ENCODE results near the gene VPS54. TPM values are rescaled to one million over a fixed set of nuclear protein-coding genes. Genes with fewer than 3 reads are reported as not detected.
A peak's percentile ranks its signal among the peaks of the same experiment; 100 is the strongest.

Gene VPS54
- total and polyA plus RNA-seq, 5 donors, result 8.5 to 14.8 (median 13.3) TPM

GRCh38 chr2:64023485-64024258 lies 4.4 kb upstream of the VPS54 start:
- DNase-seq, result no peak
- intact Hi-C loops (cut with DNase I), result no loop called here
- no peak for ATAC-seq
- no peak overlapping the region for H3K4me3 ChIP-seq (ENCODE audit: low read length)
- H3K27ac ChIP-seq (ENCODE audit: low read length), result no peak overlapping the region
- no peaks in the 10 kb centered on the region for H3K9me3 ChIP-seq (ENCODE audit: control insufficient read depth, low read length)
- peaks cover 4% of the 10 kb centered on the region for H3K4me1 ChIP-seq (ENCODE audit: control insufficient read depth, insufficient read depth, low read length)
- H3K27me3 ChIP-seq (ENCODE audit: control insufficient read depth, insufficient read depth), result no peaks in the 10 kb centered on the region
- WGBS, result 82% methylated on average over 4 of the region's 4 CpGs

GRCh38 chr2:64021578-64021977 lies 2.4 kb upstream of the VPS54 start:
- Histone ChIP-seq H3K4me3 (ENCODE audit: low read length) (no peak overlapping the region), H3K4me1 (ENCODE audit: control insufficient read depth, insufficient read depth, low read length) (peaks cover 5% of the 10 kb centered on the region), H3K9me3 (ENCODE audit: control insufficient read depth, low read length) (no peaks in the 10 kb centered on the region), H3K27ac (ENCODE audit: low read length) (no peak overlapping the region), H3K27me3 (ENCODE audit: control insufficient read depth, insufficient read depth) (no peaks in the 10 kb centered on the region)
- WGBS, result 17% methylated on average over 2 of the region's 2 CpGs
- ATAC-seq (no peak), DNase-seq (no peak)
- intact Hi-C loops (cut with DNase I), result no loop called here

- Histone ChIP-seq H3K27ac (ENCODE audit: low read length) (peak overlapping the region; percentile 99), H3K9me3 (ENCODE audit: control insufficient read depth, low read length) (no peaks in the 10 kb centered on the region), H3K27me3 (ENCODE audit: control insufficient read depth, insufficient read depth) (no peaks in the 10 kb centered on the region), H3K4me3 (ENCODE audit: low read length) (peak overlapping the region; percentile 96), H3K4me1 (ENCODE audit: control insufficient read depth, insufficient read depth, low read length) (peaks cover 5% of the 10 kb centered on the region)
- intact Hi-C loops (cut with DNase I), result no loop called here
- no peak for DNase-seq
- ATAC-seq, result no peak
Measured at GRCh38 chr2:64019975-64020528, 824 bp upstream of the VPS54 start.

GRCh38 chr2:64018701-64019082 lies 536 bp downstream of the VPS54 start:
- DNase-seq, result peak in 2 of 3 donors; percentile 69 to 81
- no peaks in the 10 kb centered on the region for H3K9me3 ChIP-seq (ENCODE audit: control insufficient read depth, low read length)
- H3K27me3 ChIP-seq (ENCODE audit: control insufficient read depth, insufficient read depth), result no peaks in the 10 kb centered on the region
- intact Hi-C loops (cut with DNase I), result no loop called here
- ATAC-seq, result peak; percentile 70 to 73
- H3K4me1 ChIP-seq (ENCODE audit: control insufficient read depth, insufficient read depth, low read length), result peaks cover 5% of the 10 kb centered on the region
- WGBS, result under 1% methylated on average over 38 of the region's 38 CpGs
- H3K4me3 ChIP-seq (ENCODE audit: low read length), result peak overlapping the region; percentile 96
- H3K27ac ChIP-seq (ENCODE audit: low read length), result peak overlapping the region; percentile 99

GRCh38 chr2:64017811-64018700 lies 1.2 kb downstream of the VPS54 start:
- intact Hi-C loops (cut with DNase I), result no loop called here
- Histone ChIP-seq H3K4me3 (ENCODE audit: low read length) (peak overlapping the region; percentile 96), H3K9me3 (ENCODE audit: control insufficient read depth, low read length) (no peaks in the 10 kb centered on the region), H3K4me1 (ENCODE audit: control insufficient read depth, insufficient read depth, low read length) (peaks cover 5% of the 10 kb centered on the region), H3K27me3 (ENCODE audit: control insufficient read depth, insufficient read depth) (no peaks in the 10 kb centered on the region), H3K27ac (ENCODE audit: low read length) (peak overlapping the region; percentile 99)
- WGBS, result 5% methylated on average over 22 of the region's 22 CpGs
- DNase-seq (peak in 2 of 3 donors; percentile 25 to 53), ATAC-seq (peak; percentile 34 to 39)

- H3K9me3 ChIP-seq (ENCODE audit: control insufficient read depth, low read length), result no peaks in the 10 kb centered on the region
- H3K4me1 ChIP-seq (ENCODE audit: control insufficient read depth, insufficient read depth, low read length), result peaks cover 5% of the 10 kb centered on the region
- no peak overlapping the region for H3K27ac ChIP-seq (ENCODE audit: low read length)
- WGBS, result 77% methylated on average over 3 of the region's 3 CpGs
- intact Hi-C loops (cut with DNase I), result no loop called here
- ATAC-seq (no peak), DNase-seq (no peak)
- no peaks in the 10 kb centered on the region for H3K27me3 ChIP-seq (ENCODE audit: control insufficient read depth, insufficient read depth)
- H3K4me3 ChIP-seq (ENCODE audit: low read length), result no peak overlapping the region
Measured at GRCh38 chr2:64015898-64016297, 3.3 kb downstream of the VPS54 start.

- Histone ChIP-seq H3K4me1 (ENCODE audit: control insufficient read depth, insufficient read depth, low read length) (peaks cover 5% of the 10 kb centered on the region), H3K27me3 (ENCODE audit: control insufficient read depth, insufficient read depth) (no peaks in the 10 kb centered on the region), H3K9me3 (ENCODE audit: control insufficient read depth, low read length) (no peaks in the 10 kb centered on the region), H3K4me3 (ENCODE audit: low read length) (peak overlapping the region; percentile 21), H3K27ac (ENCODE audit: low read length) (no peak overlapping the region)
- DNase-seq (no peak), ATAC-seq (no peak)
- WGBS, result 57% methylated on average over 5 of the region's 5 CpGs
- intact Hi-C loops (cut with DNase I), result no loop called here
Measured at GRCh38 chr2:64015391-64015790, 3.8 kb downstream of the VPS54 start.

- H3K4me3 ChIP-seq (ENCODE audit: low read length), result no peak overlapping the region
- H3K9me3 ChIP-seq (ENCODE audit: control insufficient read depth, low read length), result no peaks in the 10 kb centered on the region
- intact Hi-C loops (cut with DNase I), result no loop called here
- H3K27me3 ChIP-seq (ENCODE audit: control insufficient read depth, insufficient read depth), result no peaks in the 10 kb centered on the region
- WGBS, result 99% methylated on average over 1 of the region's 1 CpG
- ATAC-seq (no peak), DNase-seq (no peak)
- H3K27ac ChIP-seq (ENCODE audit: low read length), result no peak overlapping the region
- peaks cover 3% of the 10 kb centered on the region for H3K4me1 ChIP-seq (ENCODE audit: control insufficient read depth, insufficient read depth, low read length)
Measured at GRCh38 chr2:64014628-64015027, 4.6 kb downstream of the VPS54 start.

GRCh38 chr2:64013053-64013452 lies 6.2 kb downstream of the VPS54 start:
- H3K4me1 ChIP-seq (ENCODE audit: control insufficient read depth, insufficient read depth, low read length), result peaks cover 5% of the 10 kb centered on the region
- H3K27ac ChIP-seq (ENCODE audit: low read length), result no peak overlapping the region
- H3K27me3 ChIP-seq (ENCODE audit: control insufficient read depth, insufficient read depth), result no peaks in the 10 kb centered on the region
- no peaks in the 10 kb centered on the region for H3K9me3 ChIP-seq (ENCODE audit: control insufficient read depth, low read length)
- ATAC-seq (no peak), DNase-seq (no peak)
- intact Hi-C loops (cut with DNase I), result no loop called here
- 97% methylated on average over 2 of the region's 2 CpGs for WGBS
- H3K4me3 ChIP-seq (ENCODE audit: low read length), result no peak overlapping the region

- no peak overlapping the region for H3K27ac ChIP-seq (ENCODE audit: low read length)
- WGBS, result 51% methylated on average over 2 of the region's 2 CpGs
- no peaks in the 10 kb centered on the region for H3K27me3 ChIP-seq (ENCODE audit: control insufficient read depth, insufficient read depth)
- ATAC-seq, result no peak
- peaks cover 5% of the 10 kb centered on the region for H3K4me1 ChIP-seq (ENCODE audit: control insufficient read depth, insufficient read depth, low read length)
- H3K9me3 ChIP-seq (ENCODE audit: control insufficient read depth, low read length), result no peaks in the 10 kb centered on the region
- no peak for DNase-seq
- no peak overlapping the region for H3K4me3 ChIP-seq (ENCODE audit: low read length)
- intact Hi-C loops (cut with DNase I), result no loop called here
Measured at GRCh38 chr2:64012115-64012514, 7.1 kb downstream of the VPS54 start.

- no peak for DNase-seq
- ATAC-seq, result peak in 1 of 2 donors; percentile 29
- no peak overlapping the region for H3K4me3 ChIP-seq (ENCODE audit: low read length)
- WGBS, result 92% methylated on average over 4 of the region's 4 CpGs
- H3K27ac ChIP-seq (ENCODE audit: low read length), result no peak overlapping the region
- intact Hi-C loops (cut with DNase I), result no loop called here
- no peaks in the 10 kb centered on the region for H3K27me3 ChIP-seq (ENCODE audit: control insufficient read depth, insufficient read depth)
- H3K9me3 ChIP-seq (ENCODE audit: control insufficient read depth, low read length), result no peaks in the 10 kb centered on the region
- peaks cover 5% of the 10 kb centered on the region for H3K4me1 ChIP-seq (ENCODE audit: control insufficient read depth, insufficient read depth, low read length)
Measured at GRCh38 chr2:64008434-64009009, 10.7 kb downstream of the VPS54 start.

Measured in right cardiac atrium (tissue), 5 donors.